ENCODE results near the gene DENND1A.

DNA sequence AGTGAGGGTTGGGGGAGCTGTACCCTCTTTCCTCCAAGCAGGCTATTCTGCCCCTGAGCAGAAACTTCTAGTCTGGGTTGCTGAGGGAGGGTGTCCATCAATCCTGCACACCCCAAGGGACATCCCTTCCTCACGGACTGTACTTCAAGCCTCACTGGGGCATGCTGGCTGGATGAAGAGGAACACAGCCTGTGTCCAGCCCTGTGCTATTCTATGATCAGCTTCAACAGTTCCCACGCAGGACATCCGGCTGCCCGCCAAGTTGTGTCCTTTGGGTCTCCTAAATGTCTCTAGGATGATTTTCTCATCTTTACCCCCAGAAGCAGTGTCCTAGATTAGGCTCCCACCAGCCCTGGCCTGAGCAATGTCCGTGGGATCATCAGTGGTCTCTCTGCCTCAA lies 505.8 kb downstream of the DENND1A start:
- TF ChIP-seq TAF1 (conservative IDR thresholded peaks at IDR 0.05) = no peak
- TF ChIP-seq, protein P1, sequence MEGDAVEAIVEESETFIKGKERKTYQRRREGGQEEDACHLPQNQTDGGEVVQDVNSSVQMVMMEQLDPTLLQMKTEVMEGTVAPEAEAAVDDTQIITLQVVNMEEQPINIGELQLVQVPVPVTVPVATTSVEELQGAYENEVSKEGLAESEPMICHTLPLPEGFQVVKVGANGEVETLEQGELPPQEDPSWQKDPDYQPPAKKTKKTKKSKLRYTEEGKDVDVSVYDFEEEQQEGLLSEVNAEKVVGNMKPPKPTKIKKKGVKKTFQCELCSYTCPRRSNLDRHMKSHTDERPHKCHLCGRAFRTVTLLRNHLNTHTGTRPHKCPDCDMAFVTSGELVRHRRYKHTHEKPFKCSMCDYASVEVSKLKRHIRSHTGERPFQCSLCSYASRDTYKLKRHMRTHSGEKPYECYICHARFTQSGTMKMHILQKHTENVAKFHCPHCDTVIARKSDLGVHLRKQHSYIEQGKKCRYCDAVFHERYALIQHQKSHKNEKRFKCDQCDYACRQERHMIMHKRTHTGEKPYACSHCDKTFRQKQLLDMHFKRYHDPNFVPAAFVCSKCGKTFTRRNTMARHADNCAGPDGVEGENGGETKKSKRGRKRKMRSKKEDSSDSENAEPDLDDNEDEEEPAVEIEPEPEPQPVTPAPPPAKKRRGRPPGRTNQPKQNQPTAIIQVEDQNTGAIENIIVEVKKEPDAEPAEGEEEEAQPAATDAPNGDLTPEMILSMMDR (IDR thresholded peaks at IDR 0.05; ENCODE audit: low read depth, low read length, missing input control) = no peak
